ENCODE measurements around the gene PPP1R16B.

Gene PPP1R16B

DNA sequence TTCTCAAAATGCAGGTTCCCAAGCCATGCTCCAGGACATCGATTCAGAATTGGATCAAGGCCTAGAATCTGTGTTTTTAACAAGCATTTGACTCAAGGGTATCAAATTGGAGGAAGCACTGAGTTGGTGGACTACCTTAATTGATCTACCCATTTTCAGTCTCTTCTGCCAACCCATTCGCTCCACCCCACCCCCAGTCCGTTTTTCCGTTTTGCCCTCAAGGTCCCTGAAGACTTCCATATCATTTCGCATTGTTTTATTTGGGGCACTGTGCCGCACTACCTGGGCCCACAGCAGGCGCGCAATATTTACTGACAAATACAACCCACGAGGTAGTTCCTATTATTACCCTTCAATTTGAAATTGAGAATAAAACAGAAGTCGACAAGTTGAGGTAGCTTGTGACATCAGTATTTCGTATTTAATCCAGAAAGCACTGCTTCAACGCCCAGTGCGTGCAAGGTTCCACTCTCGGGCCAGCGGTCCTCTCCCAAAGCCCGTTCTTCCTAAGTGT is 156.1 kb downstream of the PPP1R16B start:
- DNase-seq (ENCODE audit: low read depth in 1 of 2, low spot score in 1 of 2), result no peak

DNA sequence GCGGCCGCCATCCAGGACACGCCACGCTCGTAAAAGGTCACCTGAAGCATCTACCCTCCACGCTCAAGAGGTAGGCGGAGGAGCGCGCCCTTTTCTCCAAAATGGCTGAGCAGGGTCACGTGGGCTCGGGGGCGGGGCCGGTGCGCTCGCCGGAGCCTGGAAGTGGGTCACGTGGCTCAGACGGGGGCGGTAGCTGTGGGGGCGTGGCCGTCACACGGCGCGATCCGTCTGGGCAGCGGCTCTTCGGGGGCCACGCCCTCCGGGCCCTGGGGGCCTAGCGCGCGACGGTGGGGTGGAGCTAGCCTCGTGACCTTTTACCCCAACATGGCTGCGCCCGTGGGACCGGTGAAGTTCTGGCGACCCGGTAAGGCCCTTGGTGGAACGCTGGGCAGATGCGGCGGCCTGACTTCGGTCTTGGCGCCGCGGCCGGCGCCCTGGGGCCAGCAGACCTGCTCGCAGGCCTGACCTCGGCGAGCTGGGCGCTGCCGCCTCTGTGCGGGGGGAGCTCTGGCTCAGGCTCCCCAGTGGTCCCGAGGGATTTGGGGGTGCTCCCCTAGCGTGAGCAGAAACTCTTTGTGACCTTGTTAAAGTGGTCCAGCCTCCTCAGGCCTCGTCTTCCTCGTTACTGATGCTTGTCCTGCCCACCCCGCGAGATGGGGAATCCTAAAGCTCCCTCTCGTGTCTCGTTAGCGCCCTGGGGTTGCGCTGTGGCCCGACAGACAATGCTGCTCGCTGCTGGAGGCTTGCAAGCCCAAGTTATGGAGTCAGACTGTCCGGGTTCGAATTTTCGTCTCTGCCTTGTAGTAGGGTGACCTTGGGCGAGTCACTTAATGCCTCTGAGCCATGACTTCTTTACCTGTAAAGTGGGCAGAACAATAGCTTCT is 156.8 kb downstream of the PPP1R16B start, which contains the start of gene DHX35:
TSS of gene DHX35 (plus strand) at position 301 of the 884 bp plus-strand sequence. CDS start at position 325, 24 bp downstream.
- peak; percentile 97 to 98 for DNase-seq (ENCODE audit: low read depth in 1 of 2, low spot score in 1 of 2)

DNA sequence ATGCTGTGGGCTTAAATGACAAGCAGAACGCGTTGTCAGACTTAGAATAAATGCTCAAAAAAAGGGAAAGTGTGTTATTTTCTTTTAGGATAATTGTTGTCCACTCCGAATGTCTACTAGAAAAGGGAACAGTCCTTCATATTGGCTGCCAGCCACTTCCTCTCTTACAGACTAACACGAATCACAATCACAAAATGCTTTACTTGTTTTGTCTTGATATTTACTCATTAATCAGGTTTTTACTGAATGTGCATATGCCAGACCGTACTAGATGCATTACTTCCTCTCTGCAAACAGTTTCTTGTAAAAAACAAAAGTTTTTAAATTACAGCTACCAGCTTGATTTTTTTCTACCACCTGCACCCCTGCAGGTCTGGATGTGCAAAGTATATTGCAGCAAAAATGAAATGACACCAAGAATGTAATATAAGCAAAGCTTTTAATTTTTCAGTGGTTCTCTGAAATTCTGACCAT is 157.5 kb downstream of the PPP1R16B start:
- no peak for DNase-seq (ENCODE audit: low read depth in 1 of 2, low spot score in 1 of 2)

DNA sequence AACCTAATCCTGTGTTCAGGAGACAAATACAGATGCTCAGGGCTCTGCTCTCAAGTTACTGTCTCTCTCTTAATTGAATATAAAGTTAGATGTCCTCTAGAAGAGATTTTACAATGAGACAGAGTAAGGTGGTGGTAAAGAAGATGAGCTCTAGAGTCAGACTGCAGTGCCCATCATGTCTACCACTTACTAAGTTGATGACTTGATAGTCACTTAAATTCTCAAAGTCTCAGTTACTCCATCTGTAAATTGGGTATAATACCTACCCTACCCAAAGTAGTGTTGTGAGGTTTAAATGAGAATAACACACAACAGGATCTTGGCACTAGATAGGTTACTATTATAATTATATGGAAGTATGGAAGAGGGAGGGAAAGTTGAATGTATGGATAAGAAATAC is 158.2 kb downstream of the PPP1R16B start:
- DNase-seq (ENCODE audit: low read depth in 1 of 2, low spot score in 1 of 2), result no peak

DNA sequence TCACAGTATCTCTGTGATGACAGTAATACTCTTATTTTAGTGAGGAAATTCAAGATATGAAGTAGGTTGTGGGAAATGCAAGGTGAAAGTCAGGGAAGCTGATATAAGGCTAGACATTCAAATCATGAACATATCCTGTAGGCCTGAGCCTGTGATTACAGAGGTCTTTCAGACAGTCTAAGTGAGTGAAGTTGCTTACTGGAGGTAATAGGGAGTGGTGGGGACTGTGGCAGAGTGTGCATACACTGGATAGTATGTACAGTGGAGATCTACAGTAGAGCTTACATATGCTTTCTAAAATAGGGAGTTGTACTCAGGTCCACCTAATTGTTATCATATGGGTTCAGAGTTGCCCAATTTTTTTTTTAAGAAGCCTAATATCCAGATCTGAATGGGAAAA is 159.8 kb downstream of the PPP1R16B start:
- no peak for DNase-seq (ENCODE audit: low read depth in 1 of 2, low spot score in 1 of 2)

DNA sequence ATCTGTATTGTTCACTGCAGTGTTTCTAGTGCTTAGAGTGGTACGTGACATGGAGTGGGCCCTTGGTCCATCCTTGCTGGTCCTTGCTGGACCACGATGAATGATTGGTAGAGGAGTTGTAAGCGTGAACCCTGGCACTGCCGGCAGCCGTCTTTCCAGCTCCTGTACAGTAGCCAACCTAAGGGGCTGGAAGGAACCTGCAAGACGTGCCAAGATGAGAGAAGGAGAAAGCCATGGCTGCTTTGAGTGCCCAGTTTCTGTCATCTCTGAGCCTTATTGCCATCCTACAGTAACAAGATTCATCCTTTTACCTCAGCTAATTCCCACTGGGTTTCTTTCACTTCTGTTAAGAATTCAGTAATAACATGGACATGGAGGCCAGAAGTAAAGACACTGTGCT is 162.6 kb downstream of the PPP1R16B start:
- DNase-seq (ENCODE audit: low read depth in 1 of 2, low spot score in 1 of 2), result no peak

DNA sequence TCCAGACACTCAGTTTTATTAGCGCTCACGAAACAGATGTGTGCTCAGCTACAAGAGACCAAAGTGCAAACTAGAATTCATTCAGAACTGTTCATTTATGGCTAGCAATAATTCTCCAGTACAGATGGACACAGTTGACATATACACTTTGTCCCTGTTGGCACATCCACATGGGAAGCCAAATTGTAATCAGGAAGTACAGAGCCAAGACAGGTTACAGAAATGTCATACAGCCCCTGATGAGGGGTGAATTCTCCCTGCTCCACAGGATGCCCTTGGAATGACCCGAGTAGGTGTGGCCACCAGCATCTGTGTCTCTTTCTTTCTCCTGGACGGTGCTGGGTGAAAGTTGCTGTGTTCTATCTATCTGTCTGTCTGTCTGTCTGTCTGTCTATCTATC is 164.2 kb downstream of the PPP1R16B start:
- DNase-seq (ENCODE audit: low read depth in 1 of 2, low spot score in 1 of 2), result no peak

DNA sequence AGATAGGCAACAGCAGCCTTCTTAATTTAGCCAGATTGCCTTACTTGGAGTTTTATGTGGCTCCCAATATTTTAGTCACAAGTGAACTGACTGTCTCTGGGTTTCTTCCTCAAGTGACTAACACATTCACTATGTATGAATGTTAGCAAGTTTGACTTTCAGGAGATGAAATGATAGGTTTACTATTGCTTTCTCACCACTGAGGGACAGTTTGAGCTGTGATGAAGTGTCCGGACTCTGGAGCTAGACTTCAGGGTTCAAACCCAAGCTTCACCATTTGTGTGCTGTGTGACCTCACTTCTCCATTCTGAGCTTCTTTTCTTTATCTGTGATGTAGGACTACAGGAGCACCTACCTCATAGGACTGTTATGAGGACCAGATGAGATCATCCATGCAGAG is 164.8 kb downstream of the PPP1R16B start:
- no peak for DNase-seq (ENCODE audit: low read depth in 1 of 2, low spot score in 1 of 2)
